Measurements from ENCODE around the gene TERT. TPM values are rescaled to one million over a fixed set of nuclear protein-coding genes. Genes with fewer than 3 reads are reported as not detected.

Gene TERT
- total and polyA plus RNA-seq, 10 of the 15 experiments (the other 5 are each of a cell fraction or from before 2014, with no cell fraction given): 0.08 to 21.5 (median 5.0) TPM

DNA sequence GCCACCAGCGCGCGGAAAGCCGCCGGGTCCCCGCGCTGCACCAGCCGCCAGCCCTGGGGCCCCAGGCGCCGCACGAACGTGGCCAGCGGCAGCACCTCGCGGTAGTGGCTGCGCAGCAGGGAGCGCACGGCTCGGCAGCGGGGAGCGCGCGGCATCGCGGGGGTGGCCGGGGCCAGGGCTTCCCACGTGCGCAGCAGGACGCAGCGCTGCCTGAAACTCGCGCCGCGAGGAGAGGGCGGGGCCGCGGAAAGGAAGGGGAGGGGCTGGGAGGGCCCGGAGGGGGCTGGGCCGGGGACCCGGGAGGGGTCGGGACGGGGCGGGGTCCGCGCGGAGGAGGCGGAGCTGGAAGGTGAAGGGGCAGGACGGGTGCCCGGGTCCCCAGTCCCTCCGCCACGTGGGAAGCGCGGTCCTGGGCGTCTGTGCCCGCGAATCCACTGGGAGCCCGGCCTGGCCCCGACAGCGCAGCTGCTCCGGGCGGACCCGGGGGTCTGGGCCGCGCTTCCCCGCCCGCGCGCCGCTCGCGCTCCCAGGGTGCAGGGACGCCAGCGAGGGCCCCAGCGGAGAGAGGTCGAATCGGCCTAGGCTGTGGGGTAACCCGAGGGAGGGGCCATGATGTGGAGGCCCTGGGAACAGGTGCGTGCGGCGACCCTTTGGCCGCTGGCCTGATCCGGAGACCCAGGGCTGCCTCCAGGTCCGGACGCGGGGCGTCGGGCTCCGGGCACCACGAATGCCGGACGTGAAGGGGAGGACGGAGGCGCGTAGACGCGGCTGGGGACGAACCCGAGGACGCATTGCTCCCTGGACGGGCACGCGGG is at the start of gene TERT (continued):
- TF ChIP-seq IKZF1 (conservative IDR thresholded peaks at IDR 0.05) (peak; percentile 79), ZNF217 (IDR thresholded peaks at IDR 0.05) (no peak), ASH2L (IDR thresholded peaks at IDR 0.05; ENCODE audit: borderline replicate concordance, low read depth) (no peak), SIN3A (IDR thresholded peaks at IDR 0.05; ENCODE audit: low read depth, low read length) (peak; percentile 92; the same call in 1 of the 2 replicates), SMAD5 (IDR thresholded peaks at IDR 0.05; ENCODE audit: low read depth) (no peak), TBL1XR1 (IDR thresholded peaks at IDR 0.05; ENCODE audit: low read depth, low read length) (no peak), IRF4 (IDR thresholded peaks at IDR 0.05; ENCODE audit: low read depth, low read length) (no peak), MXI1 (IDR thresholded peaks at IDR 0.05; ENCODE audit: low read depth, low read length) (peak; percentile 99), CBX3 (IDR thresholded peaks at IDR 0.05; ENCODE audit: borderline replicate concordance, low read depth) (no peak), NR2C1 (IDR thresholded peaks at IDR 0.05) (0 out of 2 replicates have a peak, but pooled peaks have one; percentile 20), STAT1 (conservative IDR thresholded peaks at IDR 0.05) (no peak), DPF2 (IDR thresholded peaks at IDR 0.05) (no peak), NRF1 (conservative IDR thresholded peaks at IDR 0.05; ENCODE audit: low read depth, low read length) (no peak), RCOR1 (conservative IDR thresholded peaks at IDR 0.05; ENCODE audit: low read depth, low read length) (no peak)
- TF ChIP-seq, protein P1, sequence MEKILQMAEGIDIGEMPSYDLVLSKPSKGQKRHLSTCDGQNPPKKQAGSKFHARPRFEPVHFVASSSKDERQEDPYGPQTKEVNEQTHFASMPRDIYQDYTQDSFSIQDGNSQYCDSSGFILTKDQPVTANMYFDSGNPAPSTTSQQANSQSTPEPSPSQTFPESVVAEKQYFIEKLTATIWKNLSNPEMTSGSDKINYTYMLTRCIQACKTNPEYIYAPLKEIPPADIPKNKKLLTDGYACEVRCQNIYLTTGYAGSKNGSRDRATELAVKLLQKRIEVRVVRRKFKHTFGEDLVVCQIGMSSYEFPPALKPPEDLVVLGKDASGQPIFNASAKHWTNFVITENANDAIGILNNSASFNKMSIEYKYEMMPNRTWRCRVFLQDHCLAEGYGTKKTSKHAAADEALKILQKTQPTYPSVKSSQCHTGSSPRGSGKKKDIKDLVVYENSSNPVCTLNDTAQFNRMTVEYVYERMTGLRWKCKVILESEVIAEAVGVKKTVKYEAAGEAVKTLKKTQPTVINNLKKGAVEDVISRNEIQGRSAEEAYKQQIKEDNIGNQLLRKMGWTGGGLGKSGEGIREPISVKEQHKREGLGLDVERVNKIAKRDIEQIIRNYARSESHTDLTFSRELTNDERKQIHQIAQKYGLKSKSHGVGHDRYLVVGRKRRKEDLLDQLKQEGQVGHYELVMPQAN (conservative IDR thresholded peaks at IDR 0.05): peak; percentile 97
- TF ChIP-seq, protein P2, sequence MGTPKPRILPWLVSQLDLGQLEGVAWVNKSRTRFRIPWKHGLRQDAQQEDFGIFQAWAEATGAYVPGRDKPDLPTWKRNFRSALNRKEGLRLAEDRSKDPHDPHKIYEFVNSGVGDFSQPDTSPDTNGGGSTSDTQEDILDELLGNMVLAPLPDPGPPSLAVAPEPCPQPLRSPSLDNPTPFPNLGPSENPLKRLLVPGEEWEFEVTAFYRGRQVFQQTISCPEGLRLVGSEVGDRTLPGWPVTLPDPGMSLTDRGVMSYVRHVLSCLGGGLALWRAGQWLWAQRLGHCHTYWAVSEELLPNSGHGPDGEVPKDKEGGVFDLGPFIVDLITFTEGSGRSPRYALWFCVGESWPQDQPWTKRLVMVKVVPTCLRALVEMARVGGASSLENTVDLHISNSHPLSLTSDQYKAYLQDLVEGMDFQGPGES (IDR thresholded peaks at IDR 0.05): no peak
- TF ChIP-seq, protein P3, sequence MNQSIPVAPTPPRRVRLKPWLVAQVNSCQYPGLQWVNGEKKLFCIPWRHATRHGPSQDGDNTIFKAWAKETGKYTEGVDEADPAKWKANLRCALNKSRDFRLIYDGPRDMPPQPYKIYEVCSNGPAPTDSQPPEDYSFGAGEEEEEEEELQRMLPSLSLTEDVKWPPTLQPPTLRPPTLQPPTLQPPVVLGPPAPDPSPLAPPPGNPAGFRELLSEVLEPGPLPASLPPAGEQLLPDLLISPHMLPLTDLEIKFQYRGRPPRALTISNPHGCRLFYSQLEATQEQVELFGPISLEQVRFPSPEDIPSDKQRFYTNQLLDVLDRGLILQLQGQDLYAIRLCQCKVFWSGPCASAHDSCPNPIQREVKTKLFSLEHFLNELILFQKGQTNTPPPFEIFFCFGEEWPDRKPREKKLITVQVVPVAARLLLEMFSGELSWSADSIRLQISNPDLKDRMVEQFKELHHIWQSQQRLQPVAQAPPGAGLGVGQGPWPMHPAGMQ (IDR thresholded peaks at IDR 0.05; ENCODE audit: borderline replicate concordance): no peak
